Glomerular visceral epithelial cell (primary cell): ENCODE data around the gene DNMT3A.

ENCODE experiments used
- DNase-seq: peaks from one replicate; pipeline ENCODE4 v3.0.0-alpha.2; 2016; ENCODE audit errors: extremely low spot score

The DNMT3A gene

DNA sequence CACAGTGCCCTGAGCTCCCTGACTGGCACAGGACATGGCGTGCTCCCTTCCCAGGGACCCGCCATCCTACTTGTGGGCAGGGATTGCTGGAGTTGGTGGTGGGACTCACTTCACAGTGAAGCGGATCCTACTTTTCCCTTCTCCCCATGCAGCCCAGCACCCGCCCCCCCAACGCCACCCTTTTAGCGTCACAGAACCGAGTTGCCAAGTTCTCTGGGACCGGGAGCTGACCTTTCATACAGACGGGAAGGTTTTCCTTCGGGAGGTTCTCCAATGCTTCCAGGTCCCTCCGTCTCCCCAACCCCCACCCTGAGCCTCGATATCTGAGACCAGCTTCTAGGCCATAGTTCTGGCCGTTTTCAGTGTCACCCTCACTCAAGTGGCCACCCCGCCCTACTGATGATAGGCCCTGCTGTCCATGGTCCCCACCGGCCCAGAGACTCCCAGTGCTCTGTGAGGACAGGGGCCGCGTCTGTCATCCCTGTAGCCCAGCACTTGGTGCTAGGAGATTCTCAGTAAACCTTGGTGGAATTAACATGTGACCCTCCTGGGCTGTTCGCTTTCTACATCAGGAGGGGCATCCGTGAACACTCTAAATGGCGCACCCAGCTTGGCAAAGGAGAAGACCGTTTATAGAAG is 1.6 kb upstream of the DNMT3A start:
- no peak for DNase-seq

DNA sequence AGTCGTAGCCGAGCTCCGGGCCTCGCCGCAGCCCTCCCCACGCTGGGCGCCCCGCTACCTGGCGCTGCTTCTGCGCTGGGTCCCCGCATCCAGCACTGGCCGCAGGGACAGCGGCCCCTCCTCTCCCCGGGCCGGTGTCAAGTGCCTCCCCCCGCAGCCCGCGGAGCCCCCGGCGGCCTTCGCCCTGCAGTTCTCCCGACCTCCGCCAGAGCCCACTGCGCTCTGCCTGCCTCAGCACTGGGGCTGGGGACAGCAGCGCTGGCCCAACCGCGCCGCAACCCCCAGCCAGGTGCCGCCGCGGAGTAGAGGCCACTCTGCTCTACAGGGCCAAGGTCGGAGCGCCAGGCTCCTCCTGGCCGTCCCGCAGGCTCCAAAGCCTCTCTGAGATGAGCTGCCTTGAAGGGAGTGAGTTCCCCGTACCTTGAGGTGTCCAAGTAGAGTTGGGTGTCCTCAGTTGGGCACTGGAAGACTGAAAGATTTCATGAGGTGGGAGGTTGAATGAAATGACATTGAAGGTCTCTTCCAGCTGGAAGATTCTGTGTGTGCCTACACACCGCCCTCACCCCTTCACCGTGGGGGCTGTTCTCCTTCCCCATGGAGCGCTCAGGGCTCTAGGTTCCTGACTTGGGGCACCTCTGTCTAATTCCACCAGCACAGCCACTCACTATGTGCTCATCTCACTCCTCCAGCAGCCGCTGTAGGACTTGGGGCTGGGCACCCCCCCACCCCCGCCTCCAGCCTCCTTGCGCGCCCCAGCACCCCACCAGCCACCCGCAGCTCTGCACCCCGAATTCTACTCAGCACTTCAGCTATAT is 854 bp upstream of the DNMT3A start:
- DNase-seq = peak; percentile 79

DNA sequence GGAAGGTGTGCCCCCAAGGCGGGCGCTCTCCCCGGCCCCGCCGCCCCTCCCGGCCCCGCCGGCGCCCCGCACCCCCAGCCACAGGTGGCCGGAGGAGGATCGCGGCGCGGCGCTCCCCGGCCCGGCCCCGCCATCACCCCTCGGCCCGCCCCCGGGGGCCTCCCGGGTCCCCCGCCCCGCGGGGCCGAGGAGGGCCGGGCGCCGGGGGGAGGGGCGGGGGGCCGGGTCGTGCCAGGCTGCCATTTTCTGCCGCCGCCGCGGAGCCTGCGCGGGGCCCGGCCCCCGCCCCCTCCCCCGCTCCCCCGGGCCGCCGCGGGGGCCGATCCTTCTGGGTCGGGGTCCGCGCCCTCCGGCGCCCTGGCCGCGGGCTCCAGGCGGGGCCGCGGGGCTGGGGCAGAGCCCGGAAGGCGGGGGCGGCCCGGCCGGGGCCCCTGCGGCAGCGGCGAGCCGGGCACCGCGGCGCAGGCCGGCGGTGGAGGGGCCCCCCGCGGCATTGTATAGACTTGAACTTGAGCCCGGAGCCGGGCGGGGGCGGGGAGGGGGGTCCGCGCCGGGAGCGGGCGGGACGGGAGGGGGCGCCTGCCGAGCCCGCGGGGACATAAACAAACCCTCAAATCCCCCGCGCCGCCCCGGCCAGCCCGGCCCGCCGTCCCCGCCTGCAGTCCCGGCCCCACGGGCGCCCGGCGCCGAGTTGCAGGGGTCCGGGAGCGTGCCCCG is 556 bp downstream of the DNMT3A start:
- DNase-seq = no peak

- no peak for DNase-seq
Measured at GRCh38 chr2:25340181-25340921, 1.4 kb downstream of the DNMT3A start.

- no peak for DNase-seq
Measured at GRCh38 chr2:25339791-25340180, 1.9 kb downstream of the DNMT3A start.

DNA sequence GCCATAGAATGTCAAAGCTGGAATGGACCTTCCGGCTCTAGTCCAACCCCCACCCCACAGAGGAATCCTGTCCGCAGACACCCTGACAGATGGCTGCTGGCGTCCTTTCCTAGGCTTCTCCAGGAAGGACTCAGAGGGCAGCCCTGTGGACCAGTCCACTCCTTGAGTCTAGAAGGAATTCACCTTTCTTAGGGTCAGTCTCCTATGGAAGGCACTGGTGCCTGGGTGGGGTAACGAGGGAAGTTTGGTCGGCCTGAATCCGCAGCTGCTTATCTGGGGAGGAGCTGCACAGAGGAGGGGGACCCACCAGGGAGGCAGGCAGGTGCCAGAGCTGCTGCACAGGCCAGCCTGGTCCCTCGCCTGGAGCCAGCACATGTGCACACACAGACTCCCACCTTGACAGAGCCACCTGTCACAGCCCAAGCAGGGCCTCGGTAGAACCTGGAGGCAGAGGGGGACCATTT is 2.5 kb downstream of the DNMT3A start:
- no peak for DNase-seq

DNA sequence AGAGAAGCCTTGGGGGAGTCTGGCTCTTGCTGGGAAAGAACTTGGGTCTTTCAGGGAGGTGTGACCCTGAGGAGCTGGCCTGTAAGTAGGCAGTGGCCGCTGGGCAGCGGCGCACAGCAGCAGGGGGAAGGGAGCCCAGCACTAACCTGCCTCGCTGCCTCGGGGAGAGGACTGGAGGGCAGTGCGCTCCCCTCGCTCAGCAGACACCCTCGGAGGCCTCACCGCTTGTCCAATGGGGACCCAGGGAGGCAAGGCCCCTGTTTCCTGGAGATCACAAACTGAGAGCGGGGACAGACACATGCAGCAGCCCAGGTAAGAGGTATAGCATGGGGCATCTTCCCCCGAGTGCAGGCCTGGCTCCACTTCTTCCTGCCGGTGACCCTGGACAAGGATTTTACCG is 3.3 kb downstream of the DNMT3A start:
- no peak for DNase-seq

GRCh38 chr2:25337891-25338290 is 3.8 kb downstream of the DNMT3A start:
- DNase-seq = no peak

GRCh38 chr2:25337276-25337675 is 4.4 kb downstream of the DNMT3A start:
- no peak for DNase-seq

GRCh38 chr2:25336383-25336841 is 5.3 kb downstream of the DNMT3A start:
- DNase-seq = no peak

DNA sequence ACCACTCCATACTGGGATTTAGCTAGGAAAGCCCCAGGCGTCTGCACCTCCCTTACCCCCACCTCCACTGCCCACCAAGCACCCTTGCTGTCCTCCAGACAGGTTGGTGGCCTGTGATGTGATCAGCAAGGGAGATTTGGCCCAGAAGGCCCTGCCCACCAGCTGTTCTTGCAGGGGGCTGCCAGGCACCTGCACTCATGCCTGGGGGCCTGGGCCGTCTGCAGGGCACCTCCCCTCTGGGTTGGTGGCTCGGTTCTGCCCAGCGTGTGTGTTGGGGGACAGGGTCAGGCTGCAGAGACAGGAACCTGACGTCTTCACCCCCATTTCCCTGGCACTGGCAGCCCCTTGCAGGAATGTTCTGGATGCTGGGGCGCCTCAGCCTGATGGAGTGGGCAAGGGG is 5.8 kb downstream of the DNMT3A start:
- no peak for DNase-seq

GRCh38 chr2:25335204-25335603 is 6.5 kb downstream of the DNMT3A start:
- DNase-seq = no peak

- no peak for DNase-seq
Measured at GRCh38 chr2:25334482-25334881, 7.2 kb downstream of the DNMT3A start.

- no peak for DNase-seq
Measured at GRCh38 chr2:25333981-25334380, 7.7 kb downstream of the DNMT3A start.

DNA sequence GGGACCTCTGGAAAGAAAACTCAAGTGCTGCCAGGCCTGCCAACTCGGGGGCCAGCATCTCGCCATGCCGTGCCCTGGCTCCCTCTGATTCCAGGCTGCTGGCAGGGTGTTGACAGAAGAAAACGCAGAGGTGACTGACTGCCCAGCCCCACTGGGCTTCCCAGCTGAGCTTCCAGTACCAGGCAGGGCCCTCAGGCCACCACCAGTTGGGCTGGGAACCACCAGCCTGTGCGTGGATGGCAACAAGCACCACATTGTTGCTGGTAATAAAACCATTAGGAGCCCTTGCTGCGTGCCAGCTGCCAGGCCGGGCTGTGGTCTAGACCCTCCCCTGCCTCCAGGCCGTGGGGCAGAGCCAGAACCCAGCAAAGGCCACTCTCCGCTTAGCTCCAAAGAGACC is 9.2 kb downstream of the DNMT3A start:
- no peak for DNase-seq

- DNase-seq = no peak
Measured at GRCh38 chr2:25331686-25332365, 9.9 kb downstream of the DNMT3A start.

DNA sequence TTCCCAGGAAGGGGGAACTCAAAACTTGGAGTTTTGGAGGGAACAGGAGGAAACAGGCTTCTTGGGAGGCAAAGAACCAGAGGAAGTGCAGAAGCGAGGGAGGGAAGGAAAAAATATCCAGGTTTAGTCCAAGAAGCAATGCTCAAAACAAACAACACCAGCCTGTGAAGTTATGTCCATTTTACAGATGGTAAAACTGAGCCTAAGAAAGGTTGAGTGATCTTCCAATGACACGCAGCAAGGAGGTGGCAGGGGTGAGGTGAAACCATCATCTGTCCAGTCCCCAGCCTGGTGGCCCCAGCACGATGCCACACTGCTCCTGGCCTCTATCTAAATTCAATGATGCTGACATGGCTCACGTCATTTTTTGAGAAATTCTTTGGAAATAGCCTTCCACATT is 10.8 kb downstream of the DNMT3A start:
- DNase-seq = no peak

DNA sequence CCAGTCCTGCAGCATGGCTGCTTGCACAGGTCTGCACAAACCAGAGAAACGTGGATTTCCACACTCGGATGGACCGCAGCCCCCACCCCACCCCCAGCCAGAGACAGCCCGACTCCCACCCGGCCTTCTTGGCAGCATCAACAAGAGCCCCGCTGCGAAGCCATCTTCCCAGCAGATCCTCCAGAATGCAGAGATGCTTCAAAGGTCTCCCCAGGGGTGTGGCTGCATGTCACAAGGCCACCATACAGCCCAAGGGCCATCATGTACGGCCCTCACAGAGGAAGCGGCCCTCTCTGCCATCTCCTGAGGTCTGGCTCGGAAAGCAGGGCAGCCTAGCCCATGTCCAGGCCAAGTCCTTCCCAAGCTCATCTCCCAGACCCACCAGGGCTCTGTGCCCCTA is 11.5 kb downstream of the DNMT3A start:
- DNase-seq = no peak

GRCh38 chr2:25328152-25329085 is 13.3 kb downstream of the DNMT3A start:
- DNase-seq = no peak

DNA sequence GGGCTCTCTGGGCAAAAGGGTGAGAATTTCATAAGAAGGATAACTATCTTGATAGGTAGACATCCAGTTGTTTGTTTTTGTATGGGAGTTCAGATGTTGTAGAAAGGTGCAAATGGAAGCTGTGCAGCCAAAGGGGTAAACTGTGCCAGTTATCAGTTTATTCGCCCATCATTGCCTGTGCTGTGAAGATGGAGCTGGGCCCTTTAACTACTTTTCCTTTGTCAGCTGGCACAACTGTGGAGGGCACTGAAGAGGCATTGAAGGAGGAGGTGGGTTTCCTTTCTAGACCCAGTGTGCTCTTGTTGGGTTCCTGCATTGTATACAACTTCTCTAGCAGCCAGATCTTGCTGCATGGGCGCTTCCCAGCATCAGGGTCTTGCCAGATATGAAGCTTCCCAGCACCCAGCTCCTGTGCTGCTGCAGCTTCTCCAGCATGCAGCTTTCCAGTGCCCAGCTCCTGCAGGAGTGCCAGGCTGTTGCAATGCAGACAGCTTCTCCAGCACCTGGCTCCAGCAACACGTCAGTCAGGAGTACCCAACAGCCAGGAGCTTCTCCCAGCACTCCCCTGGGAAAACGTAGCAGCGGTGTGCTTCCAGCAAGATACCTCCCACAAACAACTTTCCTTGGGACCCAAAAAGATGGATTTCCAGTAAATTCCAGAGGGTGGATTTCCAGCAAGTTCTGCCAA is 15.3 kb downstream of the DNMT3A start:
- DNase-seq = no peak
